ENCODE results near the gene PLEKHA1. TPM values are rescaled to one million over a fixed set of nuclear protein-coding genes. Genes with fewer than 3 reads are reported as not detected.

The PLEKHA1 gene
- total RNA-seq = 10 to 100 TPM; 28.9 to 31.6 TPM

DNA sequence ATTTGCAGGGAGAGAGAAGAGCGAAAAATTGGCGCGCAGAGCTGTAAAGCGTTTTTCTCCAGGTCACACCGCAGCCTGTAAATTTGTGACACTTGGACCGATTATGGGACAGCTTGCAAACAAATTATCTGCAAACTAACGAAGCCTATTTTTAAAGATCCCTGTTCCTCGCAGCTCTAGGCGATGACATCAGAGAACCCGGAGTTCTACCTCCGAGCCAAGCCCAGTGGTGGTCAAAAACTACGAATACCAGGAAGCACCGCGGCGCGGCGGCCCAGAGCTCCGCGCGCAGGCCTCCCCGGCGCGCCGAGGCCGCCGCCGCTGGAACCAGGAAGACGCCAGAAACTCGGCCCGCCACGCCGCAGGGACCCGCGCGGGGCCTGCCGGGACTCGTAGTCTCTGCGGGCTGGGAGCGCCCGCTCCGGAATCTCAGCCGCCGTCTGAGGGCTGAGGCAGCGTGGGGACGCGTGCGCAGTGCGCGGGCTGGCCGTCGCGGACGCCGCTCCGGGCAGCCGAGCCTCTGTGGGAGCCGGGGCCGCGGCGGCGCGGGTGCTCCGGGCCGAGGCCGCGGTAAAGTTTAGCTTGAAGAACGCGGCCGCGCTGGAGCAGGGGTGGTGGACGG, at the start of gene PLEKHA1:
Gene PLEKHA1, plus strand, starts transcription at position 472 of the 622 bp plus-strand sequence. CDS start 18,493 bp downstream, outside the sequence.
- peaks cover 0 to 56% of the 10 kb centered on the region in 2 donors for H3K4me1 ChIP-seq
- H3K9me3 ChIP-seq = no peaks in the 10 kb centered on the region
- no peak for TF ChIP-seq CTCF (IDR thresholded peaks at IDR 0.05)
- no peaks in the 10 kb centered on the region for H3K36me3 ChIP-seq
- peak within 1 kb of the TSS; percentile 88 to 94 for H3K4me3 ChIP-seq
- H3K27me3 ChIP-seq = no peaks in the 10 kb centered on the region
- peak within 1 kb of the TSS; percentile 98 to 99 for H3K27ac ChIP-seq
- DNase-seq (ENCODE audit: low spot score) = peak; percentile 93

GRCh38 chr10:122325235-122325634, 49.3 kb upstream of the PLEKHA1 start:
- Histone ChIP-seq H3K9me3 (peaks cover 0 to 6% of the 10 kb centered on the region in 2 donors), H3K27me3 (no peaks in the 10 kb centered on the region), H3K4me3 (no peak overlapping the region), H3K27ac (no peak overlapping the region), H3K4me1 (no peaks in the 10 kb centered on the region), H3K36me3 (no peaks in the 10 kb centered on the region)
- no peak for TF ChIP-seq CTCF (IDR thresholded peaks at IDR 0.05)
- peak; percentile 44 for DNase-seq (ENCODE audit: low spot score)

GRCh38 chr10:122326385-122326784, 48.1 kb upstream of the PLEKHA1 start:
- H3K27ac ChIP-seq = no peak overlapping the region
- H3K36me3 ChIP-seq = no peaks in the 10 kb centered on the region
- no peak for DNase-seq (ENCODE audit: low spot score)
- H3K4me1 ChIP-seq = no peaks in the 10 kb centered on the region
- TF ChIP-seq CTCF (IDR thresholded peaks at IDR 0.05) = no peak
- no peaks in the 10 kb centered on the region for H3K27me3 ChIP-seq
- H3K4me3 ChIP-seq = no peak overlapping the region
- H3K9me3 ChIP-seq = no peaks in the 10 kb centered on the region

- H3K9me3 ChIP-seq = no peaks in the 10 kb centered on the region
- DNase-seq (ENCODE audit: low spot score) = peak; percentile 32
- no peak overlapping the region for H3K27ac ChIP-seq
- H3K4me1 ChIP-seq = no peaks in the 10 kb centered on the region
- no peaks in the 10 kb centered on the region for H3K27me3 ChIP-seq
- no peaks in the 10 kb centered on the region for H3K36me3 ChIP-seq
- H3K4me3 ChIP-seq = no peak overlapping the region
- TF ChIP-seq CTCF (IDR thresholded peaks at IDR 0.05) = no peak
These were observed 47.7 kb upstream of the PLEKHA1 start for GRCh38 chr10:122326806-122327205.

GRCh38 chr10:122327237-122328206, 47.0 kb upstream of the PLEKHA1 start:
- TF ChIP-seq CTCF (IDR thresholded peaks at IDR 0.05) = no peak
- Histone ChIP-seq H3K4me1 (no peaks in the 10 kb centered on the region), H3K9me3 (no peaks in the 10 kb centered on the region), H3K27ac (no peak overlapping the region), H3K27me3 (no peaks in the 10 kb centered on the region), H3K36me3 (no peaks in the 10 kb centered on the region), H3K4me3 (no peak overlapping the region)
- peak; percentile 46 for DNase-seq (ENCODE audit: low spot score)
